ENCODE results near the gene PCDHGA1.
"Not testable (repeated sequence)": the region's sequence is repeated elsewhere in the genome, so short reads cannot be mapped to it uniquely, and the experiment has no call there.

Gene PCDHGA1

GRCh38 chr5:141427783-141428426 is 97.6 kb downstream of the PCDHGA1 start:
- DNase-seq (ENCODE audit: low read depth) = no peak
- H3K4me3 ChIP-seq (ENCODE audit: low read depth, low read length) = no peak overlapping the region

GRCh38 chr5:141430332-141431113 is 100.2 kb downstream of the PCDHGA1 start, which contains the start of gene PCDHGA12:
Gene PCDHGA12 (plus strand): TSS chr5:141430507. CDS start chr5:141430760, 253 bp downstream.
- peak; percentile 85 for DNase-seq (ENCODE audit: low read depth)

GRCh38 chr5:141431286-141431685 is 101.0 kb downstream of the PCDHGA1 start:
- DNase-seq (ENCODE audit: low read depth) = no peak
- peak overlapping the region; percentile 37 for H3K4me3 ChIP-seq (ENCODE audit: low read depth, low read length)

More at GRCh38 chr5:141430332-141431113, 100.2 kb downstream of the PCDHGA1 start, which contains the start of gene PCDHGA12:
- H3K4me3 ChIP-seq (ENCODE audit: low read depth, low read length) = peak within 1 kb of the TSS; percentile 37

- DNase-seq (ENCODE audit: low read depth); H3K4me3 ChIP-seq (ENCODE audit: low read depth, low read length): not testable (repeated sequence)
Measured at GRCh38 chr5:141432308-141432707, 102.0 kb downstream of the PCDHGA1 start.

- not testable (repeated sequence) for DNase-seq (ENCODE audit: low read depth)
Measured at GRCh38 chr5:141432726-141433125, 102.4 kb downstream of the PCDHGA1 start.

GRCh38 chr5:141434006-141434405 is 103.7 kb downstream of the PCDHGA1 start:
- H3K4me3 ChIP-seq (ENCODE audit: low read depth, low read length) = no peak overlapping the region
- DNase-seq (ENCODE audit: low read depth) = no peak

More at GRCh38 chr5:141432726-141433125, 102.4 kb downstream of the PCDHGA1 start:
- not testable (repeated sequence) for H3K4me3 ChIP-seq (ENCODE audit: low read depth, low read length)

- no peak for DNase-seq (ENCODE audit: low read depth)
- no peak overlapping the region for H3K4me3 ChIP-seq (ENCODE audit: low read depth, low read length)
Measured at GRCh38 chr5:141437221-141437620, 106.9 kb downstream of the PCDHGA1 start.

- no peak for DNase-seq (ENCODE audit: low read depth)
- no peak overlapping the region for H3K4me3 ChIP-seq (ENCODE audit: low read depth, low read length)
Measured at GRCh38 chr5:141439411-141440141, 109.3 kb downstream of the PCDHGA1 start.

- DNase-seq (ENCODE audit: low read depth) = no peak
Measured at GRCh38 chr5:141440341-141440740, 110.0 kb downstream of the PCDHGA1 start.

GRCh38 chr5:141441571-141442170 is 111.4 kb downstream of the PCDHGA1 start:
- DNase-seq (ENCODE audit: low read depth) = no peak
- H3K4me3 ChIP-seq (ENCODE audit: low read depth, low read length) = no peak overlapping the region

More at GRCh38 chr5:141440341-141440740, 110.0 kb downstream of the PCDHGA1 start:
- no peak overlapping the region for H3K4me3 ChIP-seq (ENCODE audit: low read depth, low read length)

- no peak overlapping the region for H3K4me3 ChIP-seq (ENCODE audit: low read depth, low read length)
- DNase-seq (ENCODE audit: low read depth) = no peak
Measured at GRCh38 chr5:141465351-141465750, 135.0 kb downstream of the PCDHGA1 start.

- H3K4me3 ChIP-seq (ENCODE audit: low read depth, low read length) = peak within 1 kb of the TSS; percentile 73
- DNase-seq (ENCODE audit: low read depth) = peak; percentile 90
Measured at GRCh38 chr5:141475625-141476131, 145.4 kb downstream of the PCDHGA1 start, which contains the start of gene PCDHGC3. Gene PCDHGC3 (plus strand): TSS chr5:141475966. CDS start chr5:141476117, 151 bp downstream.

- peak overlapping the region; percentile 73 for H3K4me3 ChIP-seq (ENCODE audit: low read depth, low read length)
- peak; percentile 52 for DNase-seq (ENCODE audit: low read depth)
Measured at GRCh38 chr5:141476132-141476911, 146.0 kb downstream of the PCDHGA1 start.

GRCh38 chr5:141477044-141477575 is 146.8 kb downstream of the PCDHGA1 start:
- peak overlapping the region; percentile 73 for H3K4me3 ChIP-seq (ENCODE audit: low read depth, low read length)
- no peak for DNase-seq (ENCODE audit: low read depth)

- H3K4me3 ChIP-seq (ENCODE audit: low read depth, low read length) = peak overlapping the region; percentile 73
- DNase-seq (ENCODE audit: low read depth) = no peak
Measured at GRCh38 chr5:141477815-141478214, 147.5 kb downstream of the PCDHGA1 start.

- H3K4me3 ChIP-seq (ENCODE audit: low read depth, low read length) = peak overlapping the region; percentile 73
- no peak for DNase-seq (ENCODE audit: low read depth)
Measured at GRCh38 chr5:141478321-141478945, 148.1 kb downstream of the PCDHGA1 start.

- no peak for DNase-seq (ENCODE audit: low read depth)
- peak overlapping the region; percentile 9 for H3K4me3 ChIP-seq (ENCODE audit: low read depth, low read length)
Measured at GRCh38 chr5:141479776-141480175, 149.5 kb downstream of the PCDHGA1 start.

- no peak for DNase-seq (ENCODE audit: low read depth)
- no peak overlapping the region for H3K4me3 ChIP-seq (ENCODE audit: low read depth, low read length)
Measured at GRCh38 chr5:141483902-141484301, 153.6 kb downstream of the PCDHGA1 start.

All from skeletal muscle cell (primary cell).